GM15510 (cell line): Measurements from ENCODE around the gene MIEF1.

Experiments
- POLR2A ChIP-seq: IDR thresholded peaks from 3 replicates; pipeline ENCODE4 v1.6.1; 2011; ENCODE audit warnings: borderline replicate concordance; ENCODE audit not compliant: insufficient read length; ENCODE audit errors: extremely low read depth

MIEF1 gene

GRCh38 chr22:39502109-39502788 lies at the start of gene MIEF1:
TSS of gene MIEF1 (plus strand) at chr22:39502290. CDS start at chr22:39511295, 9,005 bp downstream.
- peak; percentile 70 for TF ChIP-seq POLR2A

GRCh38 chr22:39452740-39453040 lies 49.4 kb upstream of the MIEF1 start:
- no peak for TF ChIP-seq POLR2A

GRCh38 chr22:39453765-39454378 lies 48.2 kb upstream of the MIEF1 start:
- no peak for TF ChIP-seq POLR2A

GRCh38 chr22:39454385-39454871 lies 47.7 kb upstream of the MIEF1 start:
- no peak for TF ChIP-seq POLR2A

- no peak for TF ChIP-seq POLR2A
Measured at GRCh38 chr22:39456522-39457197, 45.4 kb upstream of the MIEF1 start, which contains the start of gene MGAT3. TSS of gene MGAT3 (plus strand) at chr22:39457012. CDS start at chr22:39487348, 30,336 bp downstream.

GRCh38 chr22:39457198-39457555 lies 44.9 kb upstream of the MIEF1 start:
- no peak for TF ChIP-seq POLR2A

GRCh38 chr22:39457556-39458443 lies 44.3 kb upstream of the MIEF1 start:
- no peak for TF ChIP-seq POLR2A

GRCh38 chr22:39458444-39459083 lies 43.5 kb upstream of the MIEF1 start:
- TF ChIP-seq POLR2A: no peak

- TF ChIP-seq POLR2A: no peak
Measured at GRCh38 chr22:39459681-39460080, 42.4 kb upstream of the MIEF1 start.

- no peak for TF ChIP-seq POLR2A
Measured at GRCh38 chr22:39462443-39463221, 39.5 kb upstream of the MIEF1 start.

- no peak for TF ChIP-seq POLR2A
Measured at GRCh38 chr22:39463277-39463676, 38.8 kb upstream of the MIEF1 start.

GRCh38 chr22:39463931-39464390 lies 38.1 kb upstream of the MIEF1 start:
- TF ChIP-seq POLR2A: no peak

- TF ChIP-seq POLR2A: no peak
Measured at GRCh38 chr22:39466228-39467006, 35.7 kb upstream of the MIEF1 start.
